ENCODE results near the gene SNCA.

The SNCA gene

GRCh38 chr4:89820010-89820409, 17.0 kb downstream of the SNCA start:
- H3K4me3 ChIP-seq (ENCODE audit: low read depth, low read length) = no peak overlapping the region
- TF ChIP-seq CTCF (conservative IDR thresholded peaks at IDR 0.05; ENCODE audit: low read depth, low read length) = no peak
- DNase-seq (ENCODE audit: low read depth) = no peak

GRCh38 chr4:89814362-89814761, 22.6 kb downstream of the SNCA start:
- TF ChIP-seq CTCF (conservative IDR thresholded peaks at IDR 0.05; ENCODE audit: low read depth, low read length) = no peak
- H3K4me3 ChIP-seq (ENCODE audit: low read depth, low read length) = no peak overlapping the region
- no peak for DNase-seq (ENCODE audit: low read depth)

GRCh38 chr4:89813197-89813596, 23.8 kb downstream of the SNCA start:
- H3K4me3 ChIP-seq (ENCODE audit: low read depth, low read length) = no peak overlapping the region
- DNase-seq (ENCODE audit: low read depth) = no peak
- TF ChIP-seq CTCF (conservative IDR thresholded peaks at IDR 0.05; ENCODE audit: low read depth, low read length) = no peak

- no peak for TF ChIP-seq CTCF (conservative IDR thresholded peaks at IDR 0.05; ENCODE audit: low read depth, low read length)
- no peak overlapping the region for H3K4me3 ChIP-seq (ENCODE audit: low read depth, low read length)
- no peak for DNase-seq (ENCODE audit: low read depth)
Observed at GRCh38 chr4:89807441-89808140, 29.4 kb downstream of the SNCA start.

- H3K4me3 ChIP-seq (ENCODE audit: low read depth, low read length) = no peak overlapping the region
- no peak for DNase-seq (ENCODE audit: low read depth)
- no peak for TF ChIP-seq CTCF (conservative IDR thresholded peaks at IDR 0.05; ENCODE audit: low read depth, low read length)
Observed at GRCh38 chr4:89805297-89805696, 31.7 kb downstream of the SNCA start.

GRCh38 chr4:89803915-89804314, 33.0 kb downstream of the SNCA start:
- no peak for DNase-seq (ENCODE audit: low read depth)
- no peak overlapping the region for H3K4me3 ChIP-seq (ENCODE audit: low read depth, low read length)
- no peak for TF ChIP-seq CTCF (conservative IDR thresholded peaks at IDR 0.05; ENCODE audit: low read depth, low read length)

GRCh38 chr4:89803036-89803435, 33.9 kb downstream of the SNCA start:
- no peak for TF ChIP-seq CTCF (conservative IDR thresholded peaks at IDR 0.05; ENCODE audit: low read depth, low read length)
- DNase-seq (ENCODE audit: low read depth) = no peak
- no peak overlapping the region for H3K4me3 ChIP-seq (ENCODE audit: low read depth, low read length)
